Mesenchymal stem cell (in vitro differentiated cells and primary cell): ENCODE measurements around the gene OR8J3.
"Not testable (repeated sequence)": the region's sequence is repeated elsewhere in the genome, so short reads cannot be mapped to it uniquely, and the experiment has no call there.

ENCODE experiments used
- DNase-seq: peaks from one replicate; pipeline ENCODE4 v3.0.0-alpha.2; 2013
- H2AFZ ChIP-seq: one replicate; pipeline ENCODE4 v1.6.1; 2013; ENCODE audit warnings: low read depth, mild to moderate bottlenecking, control low read depth, inconsistent platforms, low read length, moderate library complexity
- H2AK5ac ChIP-seq: 2 replicates; pipeline ENCODE4 v1.6.1; 2013; ENCODE audit warnings: low read length, moderate library complexity, mild to moderate bottlenecking, inconsistent platforms; ENCODE audit not compliant: severe bottlenecking
- H2BK120ac ChIP-seq: one replicate; pipeline ENCODE4 v1.6.1; 2013; ENCODE audit warnings: low read depth, mild to moderate bottlenecking, inconsistent platforms, low read length, moderate library complexity
- H2BK12ac ChIP-seq, 2 experiments: one replicate each; pipeline ENCODE4 v1.6.1; 2013; ENCODE audit warnings: inconsistent platforms in 2 of 2, low read length in 2 of 2, mild to moderate bottlenecking in 2 of 2, moderate library complexity in 2 of 2, control low read depth in 1 of 2
- H2BK15ac ChIP-seq: one replicate; pipeline ENCODE4 v1.6.1; 2013; ENCODE audit warnings: mild to moderate bottlenecking, low read depth, inconsistent platforms; ENCODE audit not compliant: poor library complexity, severe bottlenecking
- H2BK5ac ChIP-seq: 2 replicates; pipeline ENCODE4 v1.6.1; 2013; ENCODE audit warnings: low read depth, mild to moderate bottlenecking, low read length, control low read depth, inconsistent platforms; ENCODE audit not compliant: poor library complexity, severe bottlenecking
- H3K14ac ChIP-seq, 2 experiments: one replicate each; pipeline ENCODE4 v1.6.1; 2013; ENCODE audit warnings: inconsistent platforms in 2 of 2, low read length in 2 of 2, control low read depth in 1 of 2, mild to moderate bottlenecking in 1 of 2, moderate library complexity in 1 of 2
- H3K18ac ChIP-seq, 2 experiments: one replicate each; pipeline ENCODE4 v1.6.1; 2013; ENCODE audit warnings: inconsistent platforms in 2 of 2, low read length in 2 of 2, control low read depth in 1 of 2, low read depth in 1 of 2, mild to moderate bottlenecking in 1 of 2
- H3K23ac ChIP-seq, 2 experiments: one replicate each; pipeline ENCODE4 v1.6.1; 2013; ENCODE audit warnings: inconsistent platforms in 2 of 2, low read length in 2 of 2, mild to moderate bottlenecking in 2 of 2, moderate library complexity in 2 of 2, control low read depth in 1 of 2
- H3K27ac ChIP-seq: 2 replicates; pipeline ENCODE4 v1.5.1; 2013; ENCODE audit warnings: mild to moderate bottlenecking, moderate library complexity, low read length, control low read depth, inconsistent platforms; ENCODE audit not compliant: poor library complexity, severe bottlenecking
- H3K27me3 ChIP-seq, 2 experiments: 2 replicates each; pipeline versions ENCODE4 v1.6.1 to v1.7.0; 2013; ENCODE audit warnings: low read length in 2 of 2, mild to moderate bottlenecking in 2 of 2, moderate library complexity in 2 of 2, control low read depth in 1 of 2, inconsistent platforms in 1 of 2; ENCODE audit not compliant: control insufficient read depth in 1 of 2, insufficient read depth in 1 of 2
- H3K36me3 ChIP-seq, 2 experiments: 2 replicates each; pipeline versions ENCODE4 v1.6.1 to v1.7.0; 2013; ENCODE audit warnings: low read length in 2 of 2, control low read depth in 1 of 2, inconsistent platforms in 1 of 2, low read depth in 1 of 2, mild to moderate bottlenecking in 1 of 2; ENCODE audit not compliant: insufficient read depth in 2 of 2, control insufficient read depth in 1 of 2
- H3K4ac ChIP-seq, 2 experiments: one replicate each; pipeline ENCODE4 v1.6.1; 2013; ENCODE audit warnings: inconsistent platforms in 2 of 2, low read length in 2 of 2, mild to moderate bottlenecking in 2 of 2, moderate library complexity in 2 of 2, control low read depth in 1 of 2, low read depth in 1 of 2
- H3K4me1 ChIP-seq: 2 replicates; pipeline ENCODE4 v1.6.1; 2013; ENCODE audit warnings: low read depth, low read length, control low read depth; ENCODE audit not compliant: control insufficient read depth, insufficient read depth
- H3K4me2 ChIP-seq: 2 replicates; pipeline ENCODE4 v1.6.1; 2013; ENCODE audit warnings: low read length, mild to moderate bottlenecking, inconsistent platforms; ENCODE audit not compliant: poor library complexity, severe bottlenecking
- H3K4me3 ChIP-seq, 2 experiments: 2 replicates each; pipeline versions ENCODE4 v1.5.1 to v1.7.0; 2013; ENCODE audit warnings: low read length in 2 of 2, mild to moderate bottlenecking in 2 of 2, control low read depth in 1 of 2, low read depth in 1 of 2; ENCODE audit not compliant: insufficient read depth in 1 of 2
- H3K79me1 ChIP-seq: replicated peaks from 2 replicates; pipeline ENCODE4 v1.6.1; 2013; ENCODE audit warnings: mild to moderate bottlenecking, control low read depth, low read length, inconsistent platforms; ENCODE audit not compliant: poor library complexity, severe bottlenecking
- H3K9ac ChIP-seq: 2 replicates; pipeline ENCODE4 v1.7.0; 2013; ENCODE audit warnings: mild to moderate bottlenecking, low read length, moderate library complexity
- H3K9me3 ChIP-seq: 2 replicates; pipeline ENCODE4 v1.7.0; 2013; ENCODE audit warnings: mild to moderate bottlenecking, low read length; ENCODE audit not compliant: control insufficient read depth
- H4K8ac ChIP-seq: one replicate; pipeline ENCODE4 v1.6.1; 2013; ENCODE audit warnings: inconsistent platforms, mild to moderate bottlenecking, low read length, moderate library complexity
- H4K91ac ChIP-seq: one replicate; pipeline ENCODE4 v1.6.1; 2013; ENCODE audit warnings: mild to moderate bottlenecking, low read length, inconsistent platforms
- WGBS: methylation state at CpG from one replicate; pipeline ENCODE4 v1.1.7; 2013; ENCODE audit warnings: mixed read lengths; 5-methylcytosine and 5-hydroxymethylcytosine counted together

The OR8J3 gene

DNA sequence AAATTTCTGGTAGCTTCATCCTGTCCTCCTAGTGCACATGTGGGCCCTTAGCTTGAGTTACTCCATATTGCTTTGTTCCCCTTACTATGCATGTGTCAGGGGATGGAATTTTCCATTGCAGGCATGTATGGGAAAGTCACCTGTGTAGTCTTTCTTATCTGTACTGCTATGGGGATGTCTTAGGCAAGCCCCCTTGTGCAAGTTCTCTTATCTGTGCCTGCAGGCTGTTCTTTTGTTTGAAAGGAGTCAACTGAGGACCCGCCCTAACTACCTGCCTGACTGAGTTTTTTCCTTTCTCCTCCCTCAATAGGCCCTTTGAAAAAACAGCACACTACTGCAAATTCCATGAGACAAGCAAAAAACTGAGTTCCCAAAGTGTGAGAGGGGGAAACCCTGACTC lies 11.4 kb upstream of the OR8J3 start:
- Histone ChIP-seq H3K36me3 (no peaks in the 10 kb centered on the region), H3K79me1 (no peaks in the 10 kb centered on the region), H4K91ac (no peak overlapping the region), H2BK5ac (no peak overlapping the region), H3K23ac (no peak overlapping the region), H3K9ac (no peak overlapping the region), H2AK5ac (no peak overlapping the region), H3K4ac (no peak overlapping the region), H3K18ac (no peak overlapping the region), H3K27me3 (no peaks in the 10 kb centered on the region), H2BK15ac (no peak overlapping the region), H3K27ac (no peak overlapping the region), H4K8ac (no peak overlapping the region), H2BK12ac (no peak overlapping the region), H3K14ac (no peak overlapping the region), H2AFZ (no peak overlapping the region), H3K4me3 (no peak overlapping the region), H2BK120ac (no peak overlapping the region), H3K4me1 (no peaks in the 10 kb centered on the region), H3K4me2 (no peak overlapping the region), H3K9me3 (peaks cover 35% of the 10 kb centered on the region)
- DNase-seq = no peak
- WGBS = 29% methylated on average over 1 of the region's 1 CpG

DNA sequence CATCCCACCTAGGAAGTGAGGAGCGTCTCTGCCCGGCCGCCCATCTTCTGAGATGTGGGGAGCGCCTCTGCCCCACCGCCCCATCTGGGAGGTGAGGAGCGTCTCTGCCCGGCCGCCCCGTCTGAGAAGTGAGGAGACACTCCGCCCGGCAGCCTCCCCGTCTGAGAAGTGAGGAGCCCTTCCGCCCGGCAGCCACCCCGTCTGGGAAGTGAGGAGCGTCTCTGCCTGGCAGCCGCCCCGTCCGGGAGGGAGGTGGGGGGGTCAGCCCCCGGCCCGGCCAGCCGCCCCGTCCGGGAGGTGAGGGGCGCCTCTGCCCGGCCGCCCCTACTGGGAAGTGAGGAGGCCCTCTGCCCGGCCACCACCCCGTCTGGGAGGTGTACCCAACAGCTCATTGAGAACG lies 3.7 kb upstream of the OR8J3 start:
- H3K9me3 ChIP-seq = peaks cover 10% of the 10 kb centered on the region
- not testable (repeated sequence) for H4K8ac ChIP-seq, H2BK15ac ChIP-seq, H2AFZ ChIP-seq, H3K4me1 ChIP-seq, H3K27ac ChIP-seq, H4K91ac ChIP-seq, H2BK12ac ChIP-seq, H3K23ac ChIP-seq, H2BK5ac ChIP-seq, H3K36me3 ChIP-seq, H2AK5ac ChIP-seq, H3K18ac ChIP-seq, H3K9ac ChIP-seq, DNase-seq, H2BK120ac ChIP-seq, H3K4ac ChIP-seq, H3K14ac ChIP-seq, H3K79me1 ChIP-seq, H3K4me3 ChIP-seq, H3K27me3 ChIP-seq, H3K4me2 ChIP-seq
- 100% methylated on average over 3 of the region's 30 CpGs for WGBS

DNA sequence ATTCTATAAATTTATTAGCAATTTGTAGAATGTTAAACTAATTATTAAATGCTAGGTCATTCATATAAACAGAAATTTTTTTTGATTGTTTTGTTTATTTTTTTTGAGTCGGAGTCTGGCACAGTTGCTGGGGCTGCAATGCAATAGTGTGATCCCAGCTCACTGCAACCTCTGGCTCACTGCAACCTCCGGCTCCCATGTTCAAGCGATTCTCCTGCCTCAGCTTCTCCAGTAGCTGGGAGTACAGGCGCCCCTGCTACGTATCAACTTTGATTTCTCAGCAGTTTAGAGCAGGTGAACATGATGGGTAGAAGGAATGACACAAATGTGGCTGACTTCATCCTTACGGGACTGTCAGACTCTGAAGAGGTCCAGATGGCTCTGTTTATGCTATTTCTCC lies 17.9 kb downstream of the OR8J3 start, which contains the start of gene OR8H3:
TSS of gene OR8H3 (plus strand) at position 301 of the 400 bp plus-strand sequence. CDS start at position 301, 0 bp downstream.
- H3K27ac ChIP-seq = no peak within 1 kb of the TSS
- no peak within 1 kb of the TSS for H4K8ac ChIP-seq
- no peak within 1 kb of the TSS for H2AK5ac ChIP-seq
- no peaks in the 10 kb centered on the region for H3K36me3 ChIP-seq
- no peak within 1 kb of the TSS for H3K14ac ChIP-seq
- H2BK5ac ChIP-seq = no peak within 1 kb of the TSS
- H3K18ac ChIP-seq = no peak within 1 kb of the TSS
- no peak within 1 kb of the TSS for H3K4ac ChIP-seq
- no peak within 1 kb of the TSS for H3K9ac ChIP-seq
- no peaks in the 10 kb centered on the region for H3K9me3 ChIP-seq
- no peak within 1 kb of the TSS for H2BK15ac ChIP-seq
- 79% methylated on average over 5 of the region's 6 CpGs for WGBS
- no peak for DNase-seq
- no peak within 1 kb of the TSS for H2BK120ac ChIP-seq
- H2BK12ac ChIP-seq = no peak within 1 kb of the TSS
- no peaks in the 10 kb centered on the region for H3K79me1 ChIP-seq
- no peak within 1 kb of the TSS for H3K23ac ChIP-seq
- no peak within 1 kb of the TSS for H2AFZ ChIP-seq
- H3K4me1 ChIP-seq = no peaks in the 10 kb centered on the region
- H3K4me3 ChIP-seq = no peak within 1 kb of the TSS
- no peak within 1 kb of the TSS for H4K91ac ChIP-seq
- no peak within 1 kb of the TSS for H3K4me2 ChIP-seq
- no peaks in the 10 kb centered on the region for H3K27me3 ChIP-seq

DNA sequence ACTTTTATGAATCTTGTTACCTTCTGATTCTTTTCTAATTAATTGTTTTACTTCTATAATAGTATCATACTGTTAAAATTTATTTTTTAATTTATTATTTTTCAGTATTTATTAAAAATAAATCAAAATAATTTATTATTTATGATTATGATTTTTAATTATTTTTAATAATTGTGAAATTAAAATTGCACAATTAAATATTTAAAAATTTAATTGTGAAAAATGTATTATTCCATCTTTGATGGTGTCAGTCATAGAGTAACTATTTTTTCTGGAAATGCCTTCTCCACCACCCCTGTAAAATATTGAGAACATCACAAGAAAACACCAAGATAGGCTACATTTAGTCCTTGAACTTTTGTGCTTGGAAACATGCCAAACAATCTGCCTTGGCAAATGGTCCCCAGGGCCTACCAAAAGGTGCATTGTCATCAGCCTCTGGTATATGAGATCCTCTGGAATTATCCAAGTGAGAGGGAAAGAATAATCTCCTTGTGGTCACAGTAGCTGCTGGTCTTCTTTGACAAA lies 36.7 kb downstream of the OR8J3 start, which contains the start of gene OR8H2:
TSS of gene OR8H2 (plus strand) at position 478 of the 528 bp plus-strand sequence. CDS start 1,356 bp downstream, outside the sequence.
- Histone ChIP-seq H3K18ac (no peak within 1 kb of the TSS), H2AK5ac (no peak within 1 kb of the TSS), H2BK120ac (no peak within 1 kb of the TSS), H2BK15ac (no peak within 1 kb of the TSS), H3K4me3 (no peak within 1 kb of the TSS), H2BK12ac (no peak within 1 kb of the TSS), H4K8ac (no peak within 1 kb of the TSS), H3K27ac (no peak within 1 kb of the TSS), H3K23ac (no peak within 1 kb of the TSS), H3K36me3 (no peaks in the 10 kb centered on the region), H3K4me2 (no peak within 1 kb of the TSS), H3K27me3 (no peaks in the 10 kb centered on the region), H3K79me1 (no peaks in the 10 kb centered on the region), H3K9me3 (peaks cover 5% of the 10 kb centered on the region), H3K9ac (no peak within 1 kb of the TSS), H2BK5ac (no peak within 1 kb of the TSS), H3K14ac (no peak within 1 kb of the TSS), H3K4me1 (no peaks in the 10 kb centered on the region), H2AFZ (no peak within 1 kb of the TSS), H4K91ac (no peak within 1 kb of the TSS), H3K4ac (no peak within 1 kb of the TSS)
- no peak for DNase-seq
